ENCODE measurements around the gene LAMB3.
"Not testable (repeated sequence)": the region's sequence is repeated elsewhere in the genome, so short reads cannot be mapped to it uniquely, and the experiment has no call there.

Gene LAMB3

DNA sequence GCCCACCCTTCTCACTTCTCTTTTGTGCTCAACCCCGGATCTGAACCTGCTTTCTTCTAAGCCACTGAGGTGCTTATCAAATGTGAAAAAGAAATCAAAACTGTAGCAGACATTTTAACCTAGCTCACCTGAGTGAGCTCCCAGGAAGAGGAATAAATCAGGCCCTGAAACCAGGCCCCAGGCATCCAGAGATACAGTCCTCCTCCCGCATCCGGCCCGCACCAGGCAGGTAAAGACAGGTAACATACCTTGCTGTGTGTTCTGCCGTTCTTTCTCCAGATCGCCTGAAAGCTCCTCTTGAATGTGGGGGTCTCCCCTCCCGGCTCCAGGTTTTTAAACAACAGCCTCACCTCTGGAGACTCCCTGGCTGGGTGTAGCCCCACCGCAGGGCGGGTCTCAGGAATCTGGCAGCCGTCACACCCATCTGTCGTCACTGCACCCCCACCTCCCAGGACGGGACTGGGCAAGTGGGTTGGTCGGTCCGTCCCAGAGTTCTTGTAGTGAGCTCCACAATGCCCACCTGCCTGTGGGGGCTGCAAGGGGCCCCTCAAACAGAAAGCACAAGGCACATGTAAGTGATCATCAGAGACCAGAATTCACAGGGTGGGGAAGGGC is at the start of gene LAMB3:
Gene LAMB3, minus strand, starts transcription at position 305 of the 615 bp plus-strand sequence. CDS start 1,481 bp downstream, outside the sequence.
- peak; percentile 55 for DNase-seq

DNA sequence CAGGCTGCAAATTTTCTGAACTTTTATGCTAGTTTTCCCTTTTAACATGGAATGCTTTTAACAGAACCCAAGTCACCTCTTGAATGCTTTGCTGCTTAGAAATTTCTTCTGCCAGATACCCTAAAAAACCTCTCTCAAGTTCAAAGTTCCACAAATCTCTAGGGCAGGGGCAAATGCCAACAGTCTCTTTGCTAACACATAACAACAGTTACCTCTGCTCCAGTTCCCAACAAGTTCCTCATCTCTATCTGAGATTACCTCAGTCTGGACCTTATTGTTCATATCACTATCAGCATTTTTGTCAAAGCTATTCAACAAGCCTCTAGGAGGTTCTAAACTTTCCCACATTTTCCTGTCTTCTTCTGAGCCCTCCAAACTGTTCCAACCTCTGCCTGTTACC is 48.5 kb upstream of the LAMB3 start:
- not testable (repeated sequence) for DNase-seq

DNA sequence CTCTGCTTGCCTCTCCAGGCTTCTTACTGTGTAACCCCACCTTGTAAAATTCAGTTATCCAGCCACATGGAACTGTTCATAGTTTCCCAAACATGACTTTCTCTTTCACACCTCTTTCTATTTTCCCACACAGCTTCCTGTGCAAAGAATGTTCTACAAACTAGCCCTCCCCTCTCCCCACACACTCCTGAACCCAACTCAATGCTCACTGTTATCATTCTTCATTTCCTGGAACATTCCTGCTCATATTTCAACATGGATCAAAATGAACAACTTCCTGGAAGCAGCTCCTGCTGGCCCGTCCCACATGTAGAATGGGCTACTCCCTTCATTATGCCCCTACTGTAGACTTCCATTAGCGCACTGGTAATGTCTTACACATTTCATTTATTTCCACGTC is 44.9 kb upstream of the LAMB3 start:
- DNase-seq: no peak

DNA sequence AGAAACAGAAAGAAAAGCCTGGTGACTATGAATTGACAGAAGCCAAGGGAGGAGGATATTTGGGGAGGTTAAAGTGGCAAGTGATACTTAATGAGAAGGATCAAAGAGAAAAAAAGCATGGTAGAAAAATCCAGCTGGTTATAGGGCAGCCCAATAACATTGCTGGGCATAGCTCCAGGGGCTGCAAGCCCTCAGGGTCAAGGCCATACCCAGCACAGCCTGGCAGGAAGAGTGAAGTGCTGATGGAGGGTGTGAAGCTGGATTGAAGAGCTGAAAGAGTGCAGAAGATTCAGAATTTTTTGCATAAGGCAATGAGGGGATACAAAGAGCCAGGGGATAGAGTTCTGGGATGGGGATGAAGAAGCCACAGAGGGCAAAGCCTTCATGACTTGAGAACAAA is 44.4 kb upstream of the LAMB3 start:
- no peak for DNase-seq

DNA sequence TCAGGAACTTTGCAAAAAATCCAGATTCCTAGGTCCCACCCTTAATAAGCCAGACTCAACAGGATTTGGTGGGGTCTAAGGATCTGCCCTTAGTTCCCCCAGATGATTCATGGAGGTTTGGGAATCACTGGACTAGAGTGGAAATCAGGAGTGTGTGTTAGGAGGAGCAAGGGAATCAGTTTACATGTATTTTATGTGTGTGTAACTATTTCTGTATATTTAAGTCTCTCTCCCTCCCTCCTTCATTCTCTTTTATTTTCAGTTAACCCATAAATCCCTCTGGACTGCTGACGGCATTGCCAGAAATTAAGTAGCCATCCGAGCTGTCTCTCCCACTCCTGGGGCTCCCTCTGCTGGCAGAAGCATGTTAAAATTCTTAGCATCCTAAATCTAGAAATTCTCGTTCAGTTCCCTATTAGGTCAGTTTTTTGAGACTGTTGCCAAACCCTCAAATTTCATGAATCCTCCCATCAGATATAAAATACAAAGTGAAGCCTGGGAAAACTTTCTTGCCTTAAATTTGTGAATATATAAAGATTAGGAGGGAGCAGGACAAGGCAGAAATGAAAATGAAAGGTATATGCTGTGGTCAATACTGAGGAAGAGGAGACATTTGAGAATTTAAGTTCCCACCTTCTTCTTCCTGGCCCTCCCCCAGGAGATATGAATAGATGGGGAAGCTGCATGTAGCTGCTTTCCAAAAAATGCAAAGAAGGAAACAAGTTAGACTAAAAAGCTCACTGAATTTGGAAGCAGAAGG is 40.7 kb upstream of the LAMB3 start:
- peak; percentile 70 for DNase-seq

DNA sequence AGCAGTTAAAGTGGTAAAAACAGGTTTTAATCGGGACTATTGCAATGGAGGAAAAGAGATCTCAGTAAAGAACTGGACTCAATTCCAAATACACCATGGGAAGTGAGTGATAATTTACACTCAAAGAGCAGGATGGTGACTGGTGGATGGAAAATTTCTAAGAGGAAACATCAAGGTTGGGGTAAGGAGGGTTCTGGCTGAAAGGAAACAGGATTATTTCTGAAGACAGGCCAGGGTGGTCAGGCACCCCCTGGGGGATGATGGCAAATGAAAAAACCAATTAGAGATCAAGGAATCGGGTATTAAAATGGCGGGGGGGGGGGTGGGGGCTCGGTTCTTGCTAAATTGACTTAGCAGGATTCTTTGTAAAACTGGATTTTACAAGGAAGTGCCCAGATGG is 40.1 kb upstream of the LAMB3 start:
- DNase-seq: no peak

DNA sequence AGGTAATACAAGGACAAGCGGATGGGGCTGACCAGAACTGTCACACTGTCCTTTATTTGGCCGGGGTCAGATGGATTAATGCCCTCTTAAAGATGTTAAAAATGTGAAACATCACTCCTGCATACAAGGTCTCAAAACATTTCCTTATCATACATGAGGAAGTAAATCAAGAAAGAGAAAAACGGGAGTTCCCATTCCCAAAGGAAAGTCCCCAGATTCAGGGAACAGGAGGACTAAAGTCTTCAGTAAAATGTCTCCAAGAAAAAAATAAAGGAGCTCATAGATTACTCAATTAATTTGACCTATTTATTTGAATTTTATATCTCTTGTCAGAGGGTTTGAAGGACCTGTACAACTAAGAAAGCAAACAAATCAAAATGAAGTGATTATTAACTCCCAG is 39.0 kb upstream of the LAMB3 start:
- no peak for DNase-seq

DNA sequence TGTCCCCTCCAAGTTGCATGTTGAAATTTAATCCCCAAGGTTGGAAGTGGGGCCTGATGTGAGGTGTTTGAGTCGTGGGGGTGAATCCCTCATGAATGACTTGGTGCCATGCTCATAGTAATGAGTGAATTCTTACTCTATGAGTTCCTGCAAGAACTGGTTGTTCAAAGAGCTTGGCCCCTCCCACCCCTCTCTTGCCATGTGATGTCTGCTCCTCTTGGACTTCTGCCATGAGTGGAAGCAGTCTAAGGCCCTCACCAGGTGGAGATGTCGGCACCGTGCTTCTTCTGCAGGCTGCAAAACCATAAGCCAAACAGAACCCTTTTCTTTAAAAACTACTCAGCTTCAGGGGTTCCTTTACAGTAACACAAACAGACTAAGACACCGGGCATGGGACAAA is 37.3 kb upstream of the LAMB3 start:
- peak; percentile 13 for DNase-seq

DNA sequence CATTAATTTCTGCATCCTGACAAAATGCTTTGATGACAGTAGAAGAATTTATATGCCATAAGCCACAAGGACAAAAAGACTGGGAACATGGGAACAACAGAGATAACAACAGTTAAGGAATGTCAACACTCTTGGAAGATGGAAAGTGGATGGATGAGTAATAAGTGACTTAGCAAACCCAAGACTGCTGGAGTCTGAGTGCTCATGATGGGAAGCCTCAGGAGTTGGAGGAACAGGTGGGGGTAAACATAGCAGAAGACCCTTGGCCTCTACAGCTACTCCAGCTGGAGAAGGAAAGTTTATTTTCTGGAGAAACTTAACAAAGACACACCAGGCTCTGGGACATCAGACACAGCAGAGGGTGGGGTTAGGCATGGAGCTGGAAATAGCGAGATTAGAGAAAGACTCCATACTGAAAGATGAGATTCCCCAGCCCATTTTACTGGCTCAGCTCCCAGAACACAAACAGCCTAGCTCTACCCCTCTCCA is 36.6 kb upstream of the LAMB3 start:
- no peak for DNase-seq

DNA sequence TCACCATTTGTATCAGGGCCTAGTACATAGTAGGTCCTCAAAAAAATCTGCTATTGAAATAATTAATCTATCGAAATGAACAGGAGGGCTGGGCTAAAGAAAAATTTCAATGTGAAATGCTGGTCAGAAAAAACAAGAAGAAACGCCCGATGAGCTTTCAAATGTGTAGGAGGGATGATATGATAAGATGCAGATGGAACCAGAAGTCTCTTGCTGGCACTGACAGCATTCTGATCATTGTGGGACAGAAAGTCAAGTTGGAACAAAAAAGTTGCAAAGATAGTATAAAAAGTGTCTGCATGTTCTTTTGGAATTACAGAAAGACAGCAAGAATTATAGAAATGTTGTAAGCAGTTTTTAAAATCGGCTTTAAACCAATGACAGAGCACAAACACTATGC is 34.1 kb upstream of the LAMB3 start:
- DNase-seq: no peak

DNA sequence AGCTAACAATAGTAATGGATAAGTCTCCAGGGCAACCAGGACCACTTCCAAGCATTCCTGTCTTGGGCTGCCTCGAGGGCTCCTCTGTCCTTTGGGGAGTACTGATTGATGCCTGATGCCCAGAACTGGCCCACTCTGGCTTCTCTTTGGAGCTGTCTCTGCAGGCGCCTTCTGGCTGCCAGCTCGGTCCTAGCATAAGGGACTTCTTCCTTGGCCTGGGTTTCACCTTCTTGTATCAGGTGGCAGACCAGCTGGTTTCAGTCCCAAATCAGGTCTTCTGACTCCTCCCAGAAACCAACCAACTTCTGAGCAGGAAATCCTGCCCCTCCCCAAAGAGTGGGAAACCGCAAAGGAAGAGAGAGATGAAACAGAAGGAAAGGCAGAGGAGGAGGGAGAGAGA is 33.6 kb upstream of the LAMB3 start:
- no peak for DNase-seq

DNA sequence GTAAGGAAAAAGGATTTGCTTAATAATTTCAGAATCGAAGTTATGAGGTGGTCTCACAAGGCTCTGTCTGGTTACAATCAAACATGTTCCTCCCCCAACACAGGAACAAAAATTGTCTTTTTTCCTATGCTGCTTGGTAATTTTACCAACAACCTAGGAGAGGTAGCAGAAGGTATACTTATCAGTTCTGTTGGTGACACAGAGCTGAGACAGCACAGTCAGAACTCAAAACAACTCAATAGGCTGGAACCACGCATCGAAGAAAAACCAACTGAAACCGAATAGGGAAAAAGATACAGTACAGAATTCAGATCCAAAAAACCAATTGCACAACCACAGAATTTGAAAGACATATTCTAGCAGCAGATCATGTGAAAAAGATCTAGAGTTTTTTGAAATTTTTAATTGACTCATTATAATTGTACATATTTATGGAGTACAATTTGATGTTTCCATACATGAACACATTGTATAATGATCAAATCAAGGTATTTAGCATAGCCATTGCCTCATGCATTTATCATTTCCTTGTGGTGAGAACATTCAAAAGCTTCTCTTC is 26.8 kb upstream of the LAMB3 start:
- DNase-seq: no peak

DNA sequence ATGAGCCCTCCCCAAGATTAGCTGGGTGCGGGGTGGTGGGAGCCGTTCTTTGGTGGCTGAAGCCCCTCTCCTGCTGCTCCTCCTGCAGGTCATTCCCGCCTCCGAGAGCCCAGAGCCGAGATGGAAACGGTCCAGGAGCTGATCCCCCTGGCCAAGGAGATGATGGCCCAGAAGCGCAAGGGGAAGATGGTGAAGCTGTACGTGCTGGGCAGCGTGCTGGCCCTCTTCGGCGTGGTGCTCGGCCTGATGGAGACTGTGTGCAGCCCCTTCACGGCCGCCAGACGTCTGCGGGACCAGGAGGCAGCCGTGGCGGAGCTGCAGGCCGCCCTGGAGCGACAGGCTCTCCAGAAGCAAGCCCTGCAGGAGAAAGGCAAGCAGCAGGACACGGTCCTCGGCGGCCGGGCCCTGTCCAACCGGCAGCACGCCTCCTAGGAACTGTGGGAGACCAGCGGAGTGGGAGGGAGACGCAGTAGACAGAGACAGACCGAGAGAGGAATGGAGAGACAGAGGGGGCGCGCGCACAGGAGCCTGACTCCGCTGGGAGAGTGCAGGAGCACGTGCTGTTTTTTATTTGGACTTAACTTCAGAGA is 23.4 kb upstream of the LAMB3 start:
- DNase-seq: no peak

DNA sequence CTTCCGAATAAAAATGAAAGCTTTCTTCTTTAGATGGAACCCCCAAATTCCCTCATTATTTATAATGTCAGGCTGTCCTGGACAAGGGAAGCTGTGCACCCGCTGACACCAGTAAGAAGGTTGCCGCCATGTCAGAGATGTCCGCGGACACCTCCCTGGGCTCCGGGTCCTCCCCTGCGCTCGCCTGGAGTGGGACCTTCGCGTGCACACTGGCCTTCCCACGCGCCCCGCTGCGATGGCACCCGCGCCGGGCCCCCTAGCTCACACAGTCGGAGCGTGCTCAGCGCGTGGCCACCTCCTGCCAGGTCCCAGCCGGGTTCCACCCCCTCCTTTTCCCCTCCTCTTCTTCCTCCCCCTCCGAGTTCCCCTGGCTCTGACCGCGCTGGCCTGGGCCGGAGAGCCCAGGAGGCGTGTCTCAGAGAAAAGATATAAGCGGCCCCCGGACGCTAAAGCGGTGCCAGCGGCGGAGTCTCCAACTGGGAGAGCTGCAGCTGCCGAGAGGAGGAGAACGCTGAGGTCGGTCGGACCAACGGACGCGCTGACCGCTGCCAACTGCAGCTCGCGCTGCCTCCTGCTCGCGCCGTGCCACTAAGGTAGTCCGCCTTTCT is 22.8 kb upstream of the LAMB3 start, which contains the start of gene G0S2:
Gene G0S2, plus strand, starts transcription at position 456 of the 608 bp plus-strand sequence. CDS start 273 bp downstream, outside the sequence.
- no peak for DNase-seq

DNA sequence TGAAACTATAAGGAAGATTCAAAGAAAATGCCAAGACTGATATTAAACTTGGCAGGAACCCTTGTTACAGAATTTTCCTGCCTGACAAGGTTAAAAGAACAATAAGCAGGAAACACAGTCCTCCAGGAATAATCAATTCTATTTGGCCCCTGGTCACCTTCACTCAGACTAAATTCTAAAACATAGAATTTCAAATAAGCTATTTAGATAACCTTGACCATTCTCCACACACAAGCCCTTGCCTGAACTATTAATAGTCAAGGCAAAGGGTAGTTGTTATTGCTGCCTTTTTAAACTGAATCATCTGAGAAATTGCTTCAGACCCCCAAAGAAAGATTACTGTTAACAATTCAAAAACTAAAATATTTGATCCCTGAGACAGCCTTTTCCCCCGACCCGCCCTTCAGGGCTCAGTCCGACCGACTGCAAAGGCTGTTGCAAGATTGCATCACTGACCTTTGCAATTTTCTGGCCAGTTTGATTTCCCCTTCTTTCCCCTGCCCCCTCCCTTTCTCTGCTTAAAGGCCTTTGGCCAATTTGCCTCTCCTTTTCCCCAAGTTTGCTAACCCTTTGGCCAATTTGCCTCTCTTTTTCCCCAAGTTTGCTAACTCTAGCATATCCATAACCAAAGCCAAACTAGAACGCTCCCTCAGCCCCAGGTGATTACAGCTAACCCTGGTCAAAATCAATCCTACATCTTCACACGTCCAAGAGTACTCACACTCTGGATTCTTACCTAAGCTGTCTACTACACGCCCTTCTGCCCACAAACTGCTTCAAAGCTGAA is 21.6 kb upstream of the LAMB3 start:
- no peak for DNase-seq

DNA sequence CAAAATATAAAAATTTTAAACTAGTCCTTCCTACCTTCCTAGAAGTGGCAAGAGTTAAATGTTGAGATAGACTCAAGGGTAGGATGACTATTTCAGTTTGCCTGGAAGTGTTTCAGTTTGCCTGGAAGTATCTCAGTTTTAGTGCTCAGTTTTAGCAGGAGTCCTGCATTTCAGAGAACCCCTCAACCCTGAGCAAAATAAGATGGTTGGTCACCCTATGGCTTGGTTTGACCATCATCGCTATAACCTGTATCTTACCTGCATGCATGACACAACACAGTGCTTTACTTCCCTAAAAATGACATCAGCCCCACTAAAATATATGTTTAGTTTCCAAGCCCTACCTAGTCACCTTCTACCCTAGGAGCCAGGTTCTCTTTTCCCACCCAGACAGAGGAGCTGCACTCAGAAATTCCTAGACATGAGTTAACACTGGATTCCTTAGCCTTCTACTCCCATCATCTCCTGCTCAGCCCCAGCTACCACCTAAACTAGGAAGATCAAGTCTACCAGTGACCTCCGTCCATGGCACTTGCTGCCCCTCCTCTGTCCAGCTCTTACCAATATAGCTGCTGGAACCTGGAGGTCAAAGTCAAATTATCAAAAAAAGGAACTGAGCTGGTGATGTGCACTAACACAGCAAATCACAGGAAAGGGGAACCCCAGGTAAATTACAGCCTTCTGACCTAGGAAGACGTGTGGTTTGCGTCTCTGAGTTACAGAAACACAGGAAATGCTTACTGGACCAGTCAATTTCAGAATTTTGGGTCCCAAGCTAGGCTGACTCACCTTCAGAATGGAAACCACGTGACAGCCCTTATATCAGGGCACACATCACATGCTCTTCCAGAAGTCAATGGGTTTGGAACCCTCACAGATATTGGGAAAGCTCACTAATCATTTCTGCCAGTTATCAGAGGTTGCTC is 20.7 kb upstream of the LAMB3 start:
- DNase-seq: no peak

DNA sequence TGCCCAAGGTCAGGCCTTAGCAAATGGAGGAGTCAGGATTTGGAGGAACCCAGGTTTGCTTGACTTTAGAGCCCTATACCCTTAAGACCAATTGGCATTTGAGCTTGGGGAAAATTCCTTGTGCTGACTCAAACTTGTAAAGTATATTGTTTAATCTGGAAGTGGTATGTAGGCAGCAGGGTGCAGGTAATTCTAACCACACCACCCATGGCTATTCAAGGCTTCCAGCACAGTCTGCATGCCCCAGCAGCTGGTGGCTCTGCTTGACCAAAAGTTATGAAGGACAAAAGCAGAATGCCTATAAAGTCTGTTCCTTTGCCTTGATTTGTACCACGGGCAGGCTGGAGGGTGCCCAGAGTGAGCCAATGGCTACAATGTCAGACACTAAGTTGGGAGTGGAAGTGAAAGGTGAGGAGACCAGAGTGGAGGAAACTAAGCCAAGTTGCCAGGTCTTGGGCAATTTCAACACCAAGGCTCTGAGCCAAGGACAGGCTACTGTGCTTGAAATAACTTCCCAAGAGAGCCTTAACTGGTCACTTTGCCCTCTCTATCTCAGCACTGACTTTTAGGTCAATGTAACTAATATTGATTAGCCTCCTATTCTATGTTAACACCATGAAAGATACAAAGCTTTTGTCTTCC is 18.3 kb upstream of the LAMB3 start:
- no peak for DNase-seq

DNA sequence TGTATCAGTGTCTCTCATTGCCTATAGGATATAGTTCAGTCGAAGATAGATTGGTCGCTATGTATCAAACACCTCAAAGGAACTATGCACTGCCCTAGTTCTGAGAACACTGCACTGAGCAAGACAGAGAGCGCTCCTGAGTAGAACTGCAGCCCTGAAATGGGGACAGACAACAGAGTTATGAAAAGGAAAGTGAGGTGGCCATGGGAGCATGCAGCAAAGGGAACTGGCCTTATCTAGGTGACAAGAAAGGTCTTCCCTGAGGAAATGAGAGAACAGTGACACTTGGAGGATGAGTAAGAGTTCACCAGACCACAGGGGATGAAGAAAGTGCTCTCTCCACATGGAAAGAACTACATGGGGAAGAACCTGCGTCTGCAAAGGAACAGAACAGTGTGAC is 15.5 kb upstream of the LAMB3 start:
- DNase-seq: no peak

DNA sequence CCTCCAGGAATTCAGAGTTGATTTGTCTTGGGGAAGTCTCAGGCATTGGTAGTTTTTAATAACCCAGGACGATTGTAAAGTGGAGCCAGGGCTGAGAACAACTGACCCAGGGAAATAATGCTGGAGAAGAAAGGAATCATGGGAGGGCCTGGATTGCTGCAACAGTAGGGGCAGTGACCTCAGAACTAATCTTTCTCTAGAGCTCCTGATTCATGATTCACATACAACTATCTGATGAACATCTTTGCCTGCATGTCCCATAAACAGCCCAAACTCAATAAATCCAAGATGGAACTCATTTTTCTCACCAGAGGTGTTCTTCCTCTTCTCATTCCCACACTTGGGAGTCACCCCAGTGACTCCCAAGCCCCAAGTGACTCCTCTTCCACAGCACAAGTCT is 14.9 kb upstream of the LAMB3 start:
- no peak for DNase-seq

DNA sequence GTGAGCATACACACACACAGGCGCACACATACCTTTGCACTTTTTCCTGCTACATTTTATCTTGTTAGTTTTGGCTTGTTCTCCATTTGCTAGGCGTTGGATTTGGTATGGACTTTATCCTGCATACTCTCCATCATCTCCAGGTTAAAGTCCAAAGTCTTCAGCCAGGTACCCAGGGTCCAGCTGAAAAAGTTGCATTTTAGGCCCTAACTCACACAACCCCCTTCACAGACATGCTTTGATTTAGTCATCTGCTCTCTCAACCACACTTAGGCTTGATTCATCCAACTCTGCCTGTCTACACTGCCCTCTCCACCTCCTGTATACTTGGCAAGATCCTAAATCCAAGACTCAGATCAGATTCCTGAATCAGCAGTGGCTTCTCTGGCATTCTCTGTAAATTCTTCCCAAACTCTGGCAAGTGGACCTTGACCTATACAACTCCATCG is 10.7 kb upstream of the LAMB3 start:
- DNase-seq: no peak

DNA sequence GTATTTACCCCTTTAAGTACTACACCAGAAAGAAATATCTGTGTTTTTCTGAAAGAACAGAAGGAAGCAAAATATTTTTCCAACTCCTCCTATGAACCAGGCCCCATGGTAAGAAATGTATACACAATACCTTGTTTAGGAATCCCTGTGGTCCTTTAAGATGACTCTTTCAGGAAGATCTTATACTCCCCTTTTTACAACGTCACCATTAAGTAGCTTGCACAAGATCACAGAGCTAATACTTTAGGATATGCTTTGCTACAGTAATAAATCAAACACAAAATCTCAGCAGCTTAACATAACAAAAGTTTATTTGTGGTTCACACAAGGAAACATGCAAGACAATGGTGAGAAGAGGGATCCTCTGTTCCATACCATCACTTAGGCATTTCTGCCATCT is 8.8 kb upstream of the LAMB3 start:
- no peak for DNase-seq

All from NCI-H2171 treated with DMSO at 0.1 percent for 48 hours (cell line).